IPS-18a (cell line): ENCODE data around the gene SFT2D3.

Experiments used
- H3K27ac ChIP-seq: one replicate; pipeline ENCODE4 v1.5.1; 2013; ENCODE audit warnings: low read length
- H3K27me3 ChIP-seq: one replicate; pipeline ENCODE4 v1.6.1; 2013; ENCODE audit warnings: mild to moderate bottlenecking, low read length; ENCODE audit not compliant: control insufficient read depth, insufficient read depth
- H3K36me3 ChIP-seq: one replicate; pipeline ENCODE4 v1.6.1; 2013; ENCODE audit warnings: low read depth, low read length; ENCODE audit not compliant: control insufficient read depth
- H3K4me1 ChIP-seq: one replicate; pipeline ENCODE4 v1.6.1; 2013; ENCODE audit warnings: low read depth, low read length; ENCODE audit not compliant: control insufficient read depth
- H3K4me3 ChIP-seq: one replicate; pipeline ENCODE4 v1.5.1; 2013; ENCODE audit warnings: low read length
- H3K9ac ChIP-seq: one replicate; pipeline ENCODE4 v1.6.1; 2013; ENCODE audit warnings: mild to moderate bottlenecking, low read length, moderate library complexity
- H3K9me3 ChIP-seq: one replicate; pipeline ENCODE4 v1.6.1; 2013; ENCODE audit warnings: low read depth, low read length; ENCODE audit not compliant: control insufficient read depth

The SFT2D3 gene

DNA sequence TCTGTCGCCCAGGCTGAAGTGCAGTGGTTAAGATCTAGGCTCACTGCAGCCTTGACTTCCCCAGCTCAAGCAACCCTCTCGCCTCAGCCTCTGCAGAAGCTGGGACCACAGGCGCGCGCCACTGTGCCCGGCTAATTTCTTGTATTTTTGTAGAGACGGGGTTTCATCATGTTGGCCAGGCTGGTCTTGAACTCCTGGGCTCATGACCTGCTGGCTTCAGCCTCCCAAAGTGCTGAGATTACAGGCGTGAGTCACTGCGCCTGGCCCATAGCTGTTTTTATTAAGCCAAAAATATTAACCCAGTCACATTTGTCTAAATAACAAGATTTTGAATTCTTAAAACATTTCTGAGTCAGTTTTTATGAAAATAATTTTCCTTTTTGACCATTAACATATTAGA is 6.3 kb upstream of the SFT2D3 start:
- Histone ChIP-seq H3K4me1 (no peaks in the 10 kb centered on the region), H3K27me3 (peaks cover 8% of the 10 kb centered on the region), H3K27ac (no peak overlapping the region), H3K4me3 (no peak overlapping the region), H3K36me3 (no peaks in the 10 kb centered on the region), H3K9me3 (peaks cover 13% of the 10 kb centered on the region), H3K9ac (no peak overlapping the region)

DNA sequence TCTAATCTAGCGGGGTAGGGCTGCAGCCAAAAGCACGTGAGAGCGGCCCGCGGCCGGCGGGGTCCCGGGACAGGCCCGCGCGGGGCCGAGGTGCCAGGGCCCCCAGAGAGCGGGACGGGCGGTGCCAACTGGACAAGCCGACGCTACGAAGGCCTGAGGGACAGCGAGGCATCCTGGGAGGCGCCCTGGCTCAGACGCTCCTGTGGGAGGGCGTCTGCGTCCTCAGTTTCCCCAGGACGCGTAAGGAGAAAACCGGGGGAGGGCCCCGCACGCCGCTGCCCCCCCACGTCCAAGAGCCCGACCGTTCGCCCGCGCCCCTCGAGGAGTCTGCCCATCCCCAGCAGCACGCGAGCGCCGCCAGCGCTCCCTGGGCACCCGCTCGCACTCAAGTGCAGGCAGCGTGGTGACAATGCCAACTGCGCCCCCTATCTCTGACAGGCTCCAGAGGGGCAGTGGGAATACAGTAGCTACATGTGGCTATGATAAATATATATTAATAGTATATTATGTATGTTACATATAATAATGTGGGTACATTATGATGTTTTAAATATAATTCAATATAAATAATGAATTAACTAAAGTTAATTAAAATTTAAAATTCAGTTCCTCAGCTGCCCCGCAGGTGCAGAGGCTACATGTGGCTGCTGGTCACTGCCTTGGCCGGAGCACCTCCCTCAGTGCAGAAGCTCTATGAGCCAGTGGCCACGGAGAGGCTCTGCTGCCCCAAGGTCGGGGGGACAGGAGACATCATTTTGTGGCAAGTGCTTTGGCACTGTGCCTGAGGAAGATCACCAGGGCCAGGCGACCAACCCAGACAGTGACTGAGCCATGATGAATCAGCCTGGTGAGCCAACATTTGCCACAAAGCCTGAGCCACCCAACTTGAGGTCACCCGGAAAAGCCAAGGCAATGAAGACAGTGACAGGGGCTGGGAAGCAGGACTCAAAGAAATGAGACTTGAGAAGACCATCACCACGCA is 5.5 kb upstream of the SFT2D3 start:
- H3K4me1 ChIP-seq = peaks cover 7% of the 10 kb centered on the region
- H3K9ac ChIP-seq = no peak overlapping the region
- H3K27ac ChIP-seq = no peak overlapping the region
- H3K4me3 ChIP-seq = no peak overlapping the region
- H3K27me3 ChIP-seq = peaks cover 8% of the 10 kb centered on the region
- H3K36me3 ChIP-seq = no peaks in the 10 kb centered on the region
- peaks cover 5% of the 10 kb centered on the region for H3K9me3 ChIP-seq

DNA sequence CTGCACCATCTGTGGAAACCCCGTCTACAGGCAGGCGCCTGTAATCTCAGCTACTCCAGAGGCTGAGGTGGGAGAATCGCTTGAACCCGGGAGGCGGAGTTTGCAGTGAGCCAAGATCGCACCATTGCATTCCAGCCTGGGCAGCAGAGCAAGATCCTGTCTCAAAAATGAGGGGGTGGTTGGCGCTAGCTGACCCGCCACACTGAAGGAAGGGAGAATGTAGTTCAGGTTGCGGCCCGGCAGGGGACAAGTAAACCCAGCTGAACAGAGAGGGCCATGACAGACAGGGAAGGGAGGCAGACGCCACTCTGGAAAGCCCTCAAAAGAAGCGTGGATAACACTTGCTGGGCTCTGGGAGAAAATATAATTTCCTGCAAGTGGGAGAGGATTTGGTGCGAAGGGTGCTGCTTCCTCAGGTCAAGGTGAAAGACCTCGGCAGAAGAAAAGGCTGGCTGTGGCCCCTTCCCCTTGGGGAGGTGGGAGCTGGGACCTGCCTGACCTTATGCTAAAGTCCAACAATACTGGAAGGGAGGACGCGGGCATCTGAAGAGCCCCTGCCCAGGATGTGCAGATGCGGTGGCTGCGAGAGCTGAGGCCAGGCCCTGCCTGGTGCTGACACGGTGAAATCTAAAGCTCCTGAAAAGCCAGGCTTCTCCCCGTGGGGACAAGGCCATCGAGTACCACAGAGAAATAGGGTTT is 3.7 kb upstream of the SFT2D3 start:
- peaks cover 8% of the 10 kb centered on the region for H3K27me3 ChIP-seq
- H3K36me3 ChIP-seq = no peaks in the 10 kb centered on the region
- no peak overlapping the region for H3K27ac ChIP-seq
- no peaks in the 10 kb centered on the region for H3K9me3 ChIP-seq
- H3K4me3 ChIP-seq = no peak overlapping the region
- H3K4me1 ChIP-seq = peaks cover 14% of the 10 kb centered on the region
- no peak overlapping the region for H3K9ac ChIP-seq

DNA sequence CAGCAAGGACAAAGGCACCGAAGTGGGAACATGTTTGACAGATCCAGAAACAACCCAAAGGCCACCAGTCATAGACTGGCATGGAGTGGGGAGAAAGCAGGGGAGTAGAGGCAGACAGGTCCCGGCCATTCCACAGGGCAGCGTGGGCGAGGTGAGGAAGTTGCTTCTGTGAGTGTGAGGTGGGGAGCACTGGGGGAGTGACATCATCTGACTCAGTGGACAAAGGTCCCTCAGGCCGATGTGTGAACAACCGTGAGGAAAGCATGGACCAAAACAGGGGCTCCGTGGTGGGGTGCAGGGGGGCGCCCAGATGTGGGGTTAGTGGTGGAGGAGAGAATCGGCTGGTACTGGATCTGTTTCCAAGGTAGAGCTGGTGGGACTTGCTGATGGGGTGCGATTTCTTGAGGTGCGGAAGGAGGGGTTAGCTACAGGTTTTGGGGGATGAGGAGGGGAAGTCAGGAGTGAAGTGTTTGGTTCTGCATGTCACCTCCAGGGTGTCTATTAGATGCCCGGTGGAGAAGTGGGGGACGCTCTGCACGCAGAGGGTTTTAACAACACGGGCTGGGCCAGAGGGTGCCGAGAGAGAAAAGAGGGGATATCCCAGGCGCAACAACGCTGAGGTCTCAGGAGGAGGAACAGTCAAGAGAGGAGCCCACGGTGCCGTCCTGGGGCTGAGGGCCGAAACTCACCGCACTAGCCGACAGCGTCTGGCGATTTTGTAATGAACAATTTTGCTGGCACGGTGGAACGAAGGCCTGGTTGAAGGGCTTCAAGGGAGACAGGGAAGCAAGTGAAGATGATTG is 2.5 kb upstream of the SFT2D3 start:
- Histone ChIP-seq H3K36me3 (peaks cover 6% of the 10 kb centered on the region), H3K27me3 (peaks cover 8% of the 10 kb centered on the region), H3K4me1 (peaks cover 21% of the 10 kb centered on the region), H3K27ac (no peak overlapping the region), H3K4me3 (no peak overlapping the region), H3K9me3 (no peaks in the 10 kb centered on the region), H3K9ac (no peak overlapping the region)

DNA sequence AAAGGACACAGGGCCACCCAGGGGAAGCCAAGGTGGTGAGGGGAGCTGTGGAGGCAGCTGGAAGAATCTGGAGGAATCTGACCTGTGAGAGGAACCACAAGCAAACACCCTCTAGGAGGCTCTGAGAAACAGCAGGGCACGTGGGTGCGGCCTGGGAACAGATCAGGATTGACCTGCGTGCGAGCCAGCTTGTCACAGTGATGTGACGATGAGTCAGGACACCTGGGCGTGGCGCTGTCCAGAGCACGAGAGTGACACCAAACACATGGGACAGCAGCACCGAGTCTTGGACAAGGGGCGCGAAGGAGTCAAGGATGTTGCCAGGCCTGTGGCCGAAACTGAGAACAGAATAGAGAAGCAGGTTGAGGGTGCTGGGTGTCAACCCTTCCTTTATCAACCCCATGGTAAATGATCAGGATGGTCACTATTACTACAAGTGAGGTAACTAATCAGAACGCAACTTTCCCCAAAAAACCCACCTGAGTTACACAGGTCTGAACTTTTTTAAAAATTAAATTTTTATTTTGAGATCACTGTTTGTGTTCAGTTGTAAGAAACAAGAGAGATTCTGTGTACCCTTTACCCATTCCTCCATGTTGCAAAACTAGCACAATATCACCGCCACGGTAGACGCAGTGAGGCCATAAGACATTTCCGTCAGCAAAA is 637 bp upstream of the SFT2D3 start:
- Histone ChIP-seq H3K4me3 (peak overlapping the region; percentile 90), H3K36me3 (peaks cover 13% of the 10 kb centered on the region), H3K4me1 (peaks cover 21% of the 10 kb centered on the region), H3K27me3 (no peaks in the 10 kb centered on the region), H3K27ac (peak overlapping the region; percentile 78), H3K9me3 (no peaks in the 10 kb centered on the region), H3K9ac (peak overlapping the region; percentile 78)

DNA sequence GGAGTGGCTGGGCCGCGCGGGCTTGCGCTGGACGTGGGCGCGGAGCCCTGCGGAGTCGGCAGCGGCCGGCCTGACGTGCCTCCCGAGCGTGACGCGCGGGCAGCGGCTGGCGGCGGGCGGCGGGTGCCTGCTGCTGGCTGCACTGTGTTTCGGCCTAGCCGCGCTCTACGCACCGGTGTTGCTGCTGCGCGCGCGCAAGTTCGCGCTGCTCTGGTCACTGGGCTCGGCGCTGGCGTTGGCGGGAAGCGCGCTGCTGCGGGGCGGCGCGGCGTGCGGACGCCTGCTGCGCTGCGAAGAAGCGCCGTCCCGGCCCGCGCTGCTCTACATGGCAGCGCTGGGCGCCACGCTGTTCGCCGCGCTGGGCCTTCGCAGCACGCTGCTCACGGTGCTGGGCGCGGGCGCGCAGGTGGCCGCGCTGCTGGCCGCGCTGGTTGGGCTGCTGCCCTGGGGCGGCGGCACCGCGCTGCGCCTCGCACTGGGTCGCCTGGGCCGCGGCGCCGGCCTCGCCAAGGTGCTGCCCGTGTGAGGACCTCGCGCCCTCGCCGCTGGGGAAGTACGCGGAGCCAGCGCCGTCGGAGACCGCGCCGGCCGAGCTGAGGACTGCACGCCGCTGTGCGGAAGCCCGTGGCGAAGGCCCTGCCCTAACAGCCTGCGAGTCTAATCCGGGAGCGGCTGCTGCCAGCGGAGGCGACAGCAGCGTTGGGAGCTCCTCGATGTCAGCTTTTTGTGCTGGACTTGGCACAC is 526 bp downstream of the SFT2D3 start:
- peaks cover 24% of the 10 kb centered on the region for H3K36me3 ChIP-seq
- H3K27ac ChIP-seq = peak overlapping the region; percentile 78
- peak overlapping the region; percentile 90 for H3K4me3 ChIP-seq
- H3K9ac ChIP-seq = peak overlapping the region; percentile 78
- H3K9me3 ChIP-seq = no peaks in the 10 kb centered on the region
- H3K4me1 ChIP-seq = peaks cover 21% of the 10 kb centered on the region
- H3K27me3 ChIP-seq = no peaks in the 10 kb centered on the region

DNA sequence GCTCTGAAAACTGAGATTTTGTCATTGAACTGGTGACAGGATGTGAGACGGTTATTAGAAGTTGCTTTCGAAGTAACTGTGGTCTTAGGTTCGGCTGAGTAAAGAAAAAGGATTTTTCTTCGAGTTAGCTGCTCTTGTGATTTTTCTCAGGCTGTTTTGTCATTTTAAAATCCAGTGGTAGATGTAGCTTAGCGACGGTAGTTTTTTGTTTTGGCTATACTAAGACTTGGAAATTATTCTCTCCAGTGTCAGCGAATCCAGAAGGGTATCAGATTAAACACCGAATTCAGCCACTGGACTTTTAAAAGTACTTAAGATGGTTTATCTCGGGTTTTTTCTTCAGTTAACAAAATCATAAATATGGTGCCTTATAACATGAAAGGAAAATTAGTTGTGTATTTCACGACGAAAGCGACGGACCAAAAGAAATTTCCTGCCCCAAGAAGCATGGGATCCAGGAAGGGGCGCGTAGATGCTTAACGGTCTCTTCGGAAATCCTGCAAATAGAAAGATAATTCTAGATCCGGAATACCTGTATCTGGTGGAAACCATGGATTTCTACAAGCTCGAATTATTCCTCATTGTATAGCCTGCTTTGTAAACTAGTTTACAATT is 1.2 kb downstream of the SFT2D3 start:
- Histone ChIP-seq H3K27ac (no peak overlapping the region), H3K4me3 (peak overlapping the region; percentile 90), H3K27me3 (no peaks in the 10 kb centered on the region), H3K9me3 (no peaks in the 10 kb centered on the region), H3K9ac (peak overlapping the region; percentile 78), H3K4me1 (peaks cover 21% of the 10 kb centered on the region), H3K36me3 (peaks cover 28% of the 10 kb centered on the region)

DNA sequence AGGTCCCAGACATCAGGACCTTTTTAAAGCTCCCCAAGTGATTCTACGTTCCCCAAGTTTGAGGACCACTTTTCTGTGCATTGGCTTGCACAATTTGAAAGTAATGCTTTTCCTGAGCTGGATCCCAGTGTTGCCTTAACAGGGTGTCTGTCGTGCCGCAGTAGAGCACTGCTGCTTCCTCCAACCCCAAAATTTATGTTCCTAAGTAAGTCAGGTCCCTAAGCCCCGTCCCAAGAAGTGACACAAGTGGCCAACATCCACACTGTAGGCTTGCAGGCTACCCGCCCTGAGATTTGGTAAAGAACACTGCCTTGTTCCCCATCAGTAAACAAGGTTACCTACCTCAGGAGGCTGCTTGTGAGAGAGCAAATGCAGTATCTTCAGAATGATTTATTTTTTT is 2.0 kb downstream of the SFT2D3 start:
- no peak overlapping the region for H3K9ac ChIP-seq
- no peaks in the 10 kb centered on the region for H3K9me3 ChIP-seq
- no peaks in the 10 kb centered on the region for H3K27me3 ChIP-seq
- no peak overlapping the region for H3K4me3 ChIP-seq
- peaks cover 36% of the 10 kb centered on the region for H3K36me3 ChIP-seq
- peaks cover 21% of the 10 kb centered on the region for H3K4me1 ChIP-seq
- H3K27ac ChIP-seq = no peak overlapping the region

DNA sequence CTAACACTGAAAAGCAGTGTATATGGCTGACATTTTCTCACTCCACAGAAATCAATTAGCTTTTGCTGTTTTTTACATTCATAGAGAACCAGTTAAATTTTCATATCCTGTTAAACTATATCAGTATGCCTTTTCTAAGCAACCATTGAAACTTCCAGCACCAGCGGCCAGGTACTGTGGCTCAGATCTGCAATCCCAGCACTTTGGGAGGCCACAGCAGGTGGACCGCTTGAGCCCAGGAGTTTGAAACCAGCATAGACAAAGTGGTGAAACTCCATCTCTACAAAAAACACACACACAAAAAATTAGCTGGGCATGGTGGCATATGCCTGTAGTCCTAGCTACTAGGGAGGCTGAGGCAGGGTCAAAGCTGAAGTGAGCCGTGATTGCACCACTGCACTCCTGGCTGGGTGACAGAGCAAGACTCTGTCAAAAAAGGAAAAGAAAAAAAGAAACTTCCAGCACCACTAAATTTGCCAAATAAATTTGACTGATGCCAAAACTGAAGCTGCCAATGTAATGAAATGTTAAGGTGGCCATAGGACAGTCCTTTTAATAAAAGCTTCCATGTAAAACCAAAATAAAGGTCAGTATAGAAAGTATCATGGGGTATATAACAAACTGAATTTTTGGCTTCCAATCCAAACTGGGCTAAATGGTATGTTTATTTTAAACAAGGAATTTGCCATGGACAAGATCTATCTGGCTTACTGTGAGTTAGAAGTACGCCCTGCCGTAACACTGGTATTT is 3.5 kb downstream of the SFT2D3 start:
- no peak overlapping the region for H3K9ac ChIP-seq
- no peaks in the 10 kb centered on the region for H3K9me3 ChIP-seq
- peaks cover 51% of the 10 kb centered on the region for H3K36me3 ChIP-seq
- H3K27me3 ChIP-seq = no peaks in the 10 kb centered on the region
- peaks cover 21% of the 10 kb centered on the region for H3K4me1 ChIP-seq
- H3K4me3 ChIP-seq = no peak overlapping the region
- H3K27ac ChIP-seq = no peak overlapping the region
